ENCODE results near the gene TOX2. TPM values are rescaled to one million over a fixed set of nuclear protein-coding genes. Genes with fewer than 3 reads are reported as not detected.

TOX2 gene
- total RNA-seq, 1 experiment from 2014 or later, result 1.7 TPM

GRCh38 chr20:43963872-43964791, 49.5 kb downstream of the TOX2 start:
- no peak overlapping the region for H3K4ac ChIP-seq (ENCODE audit: low read depth, low read length)
- no peak overlapping the region for H2BK120ac ChIP-seq (ENCODE audit: low read depth, low read length, poor library complexity, severe bottlenecking)
- no peaks in the 10 kb centered on the region for H3K9me3 ChIP-seq (ENCODE audit: control insufficient read depth, low read depth, low read length)
- no peak overlapping the region for H4K5ac ChIP-seq (ENCODE audit: insufficient read length, low read depth, low read length)
- H3K79me1 ChIP-seq (ENCODE audit: insufficient read depth, low read depth, low read length, poor library complexity, severe bottlenecking), result no peaks in the 10 kb centered on the region
- no peak overlapping the region for H3K4me3 Mint-ChIP-seq
- no peak overlapping the region for H3K18ac ChIP-seq (ENCODE audit: insufficient read length, low read depth, low read length)
- no peak overlapping the region for H3K14ac ChIP-seq (ENCODE audit: insufficient read depth, low read length)
- H2BK20ac ChIP-seq (ENCODE audit: low read depth, low read length, poor library complexity, severe bottlenecking), result no peak overlapping the region
- H3K27me3 ChIP-seq (ENCODE audit: insufficient read depth, low read length), result no peaks in the 10 kb centered on the region; the same call in 1 of the 2 replicates
- peaks cover 20% of the 10 kb centered on the region; the same call in 1 of the 2 replicates for H3K4me1 ChIP-seq (ENCODE audit: insufficient read depth, low read length)
- peaks cover 27 to 31% of the 10 kb centered on the region in 2 experiments for H3K4me1 Mint-ChIP-seq
- no peak overlapping the region for H3K4me2 ChIP-seq (ENCODE audit: insufficient read depth, insufficient read length, low read length)
- H3K9ac ChIP-seq (ENCODE audit: extremely low read depth, insufficient read length, low read length), result no peak overlapping the region
- no peaks in the 10 kb centered on the region for H3K23me2 ChIP-seq (ENCODE audit: insufficient read length, low read depth, low read length, poor library complexity, severe bottlenecking)
- H2AFZ ChIP-seq (ENCODE audit: low read length), result no peak overlapping the region
- H3T11ph ChIP-seq (ENCODE audit: low read length), result no peak overlapping the region
- no peak overlapping the region for H3K27ac ChIP-seq (ENCODE audit: insufficient read length, low read depth, low read length)
- no peaks in the 10 kb centered on the region for H3K79me2 ChIP-seq (ENCODE audit: insufficient read depth, low read length)
- H2BK12ac ChIP-seq (ENCODE audit: insufficient read length, low read depth, low read length), result no peak overlapping the region
- no peaks in the 10 kb centered on the region; the same call in 1 of the 2 replicates for H3K27me3 Mint-ChIP-seq (ENCODE audit: low read depth)
- H3K27ac Mint-ChIP-seq, result peak overlapping the region in 1 of 3 experiments; percentile 52; a peak in 1 of 7 replicates
- H3K23ac ChIP-seq (ENCODE audit: insufficient read length, low read depth, low read length), result no peak overlapping the region
- no peak overlapping the region for H4K8ac ChIP-seq (replicated peaks; ENCODE audit: insufficient read length, low read depth, low read length)
- no peak overlapping the region for H4K91ac ChIP-seq (ENCODE audit: insufficient read length, low read depth, low read length)
- H3K36me3 Mint-ChIP-seq (ENCODE audit: insufficient read depth in 1 of 3, low read depth in 3 of 3), result no peaks in the 10 kb centered on the region
- no peak for DNase-seq
- TF ChIP-seq CTCF (conservative IDR thresholded peaks at IDR 0.05), result no peak
- H3K9me3 Mint-ChIP-seq, result no peaks in the 10 kb centered on the region
- no peak overlapping the region for H2BK5ac ChIP-seq (ENCODE audit: insufficient read length, low read length)
- H4K20me1 ChIP-seq (ENCODE audit: control insufficient read depth, insufficient read depth, insufficient read length), result no peaks in the 10 kb centered on the region
- H2BK15ac ChIP-seq (ENCODE audit: low read depth, low read length), result no peak overlapping the region
- no CpG with 5 or more reads among the region's 10 CpGs for WGBS (ENCODE audit: extremely low coverage, insufficient read length, low lambda C conversion rate)
- H3K56ac ChIP-seq (ENCODE audit: insufficient read length, low read depth, low read length), result no peak overlapping the region
- H2AK5ac ChIP-seq (ENCODE audit: insufficient read length, low read length), result no peak overlapping the region
